Type B pancreatic cell (in vitro differentiated cells): ENCODE data around the gene CHMP2A. TPM values are rescaled to one million over a fixed set of nuclear protein-coding genes. Genes with fewer than 3 reads are reported as not detected.

Experiments used
- DNase-seq: peaks from one replicate; pipeline ENCODE4 v3.0.0; 2021; ENCODE audit warnings: mixed read lengths; ENCODE audit not compliant: unreplicated experiment; ENCODE audit errors: extremely low spot score
- H3K27ac Mint-ChIP-seq: 2 replicates; pipeline ENCODE4 v1.8.0; 2021; ENCODE audit warnings: mild to moderate bottlenecking, mixed read lengths
- H3K27me3 Mint-ChIP-seq: 2 replicates; pipeline ENCODE4 v1.8.0; 2021; ENCODE audit warnings: mixed read lengths
- H3K36me3 Mint-ChIP-seq: 2 replicates; pipeline ENCODE4 v1.8.0; 2021; ENCODE audit warnings: mixed read lengths
- H3K4me1 Mint-ChIP-seq: one replicate; pipeline ENCODE4 v1.8.0; 2021; ENCODE audit warnings: mixed read lengths; ENCODE audit not compliant: unreplicated experiment
- H3K4me3 Mint-ChIP-seq: 2 replicates; pipeline ENCODE4 v1.8.0; 2021; ENCODE audit warnings: mild to moderate bottlenecking, mixed read lengths
- H3K9me3 Mint-ChIP-seq: 2 replicates; pipeline ENCODE4 v1.8.0; 2021; ENCODE audit warnings: mixed read lengths
- total RNA-seq: library from RNA; stranded (reverse); gene quantifications from 2 replicates; pipeline ENCODE4 v1.2.1, GENCODE V29; 2021; ENCODE audit warnings: low replicate concordance
- TF ChIP-seq, protein P1 (sequence below): fragments of 200-600 bp; sonication (generic); conservative IDR thresholded peaks from 2 replicates; pipeline ENCODE4 v1.5.0; 2021; ENCODE audit warnings: antibody characterized with exemption, mild to moderate bottlenecking

Gene CHMP2A
- total RNA-seq, 1 donor from 2014 or later: 86.5 TPM

DNA sequence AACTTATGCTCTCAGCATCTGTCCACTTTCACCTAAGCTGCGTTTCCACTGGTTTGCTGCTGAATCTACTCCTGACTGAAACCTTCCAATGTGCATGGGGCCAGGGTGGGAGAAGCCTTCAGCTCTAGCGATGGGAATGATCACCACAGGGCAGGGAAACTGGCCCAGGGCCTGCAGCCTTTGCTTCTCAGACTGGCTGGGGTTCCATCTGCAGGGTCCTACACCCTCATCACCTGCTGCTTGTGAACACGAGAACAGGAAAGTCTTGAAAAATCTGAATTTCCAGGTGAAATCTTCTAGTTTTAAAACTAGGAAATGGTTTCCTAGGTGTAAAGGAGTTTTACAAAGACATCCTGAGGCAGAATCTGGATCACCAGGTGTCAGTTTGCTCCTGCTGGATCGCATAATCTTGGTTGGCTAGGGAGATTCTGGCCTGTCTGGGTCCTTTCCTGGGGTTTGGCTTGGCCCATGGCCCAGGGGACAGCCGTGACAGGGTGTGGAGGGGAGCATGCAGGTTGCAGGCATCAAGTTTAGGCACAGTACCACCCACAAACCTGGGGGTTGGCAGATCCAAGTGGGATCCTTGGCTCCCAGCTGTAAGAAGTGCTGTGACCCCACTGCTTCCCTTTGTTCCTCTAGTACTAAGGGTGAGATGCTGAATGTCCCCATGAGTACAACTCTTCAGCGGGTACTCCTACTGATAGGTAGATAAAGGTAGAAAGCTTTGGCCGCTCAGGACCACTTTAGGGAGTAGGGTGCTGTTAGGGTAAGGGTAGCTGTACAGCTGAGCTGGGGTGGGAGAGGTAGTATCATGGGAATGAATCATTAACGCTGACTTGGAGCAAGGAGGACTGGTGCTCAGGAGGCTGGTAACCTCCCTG, 5.3 kb upstream of the CHMP2A start:
- no peak for DNase-seq

DNA sequence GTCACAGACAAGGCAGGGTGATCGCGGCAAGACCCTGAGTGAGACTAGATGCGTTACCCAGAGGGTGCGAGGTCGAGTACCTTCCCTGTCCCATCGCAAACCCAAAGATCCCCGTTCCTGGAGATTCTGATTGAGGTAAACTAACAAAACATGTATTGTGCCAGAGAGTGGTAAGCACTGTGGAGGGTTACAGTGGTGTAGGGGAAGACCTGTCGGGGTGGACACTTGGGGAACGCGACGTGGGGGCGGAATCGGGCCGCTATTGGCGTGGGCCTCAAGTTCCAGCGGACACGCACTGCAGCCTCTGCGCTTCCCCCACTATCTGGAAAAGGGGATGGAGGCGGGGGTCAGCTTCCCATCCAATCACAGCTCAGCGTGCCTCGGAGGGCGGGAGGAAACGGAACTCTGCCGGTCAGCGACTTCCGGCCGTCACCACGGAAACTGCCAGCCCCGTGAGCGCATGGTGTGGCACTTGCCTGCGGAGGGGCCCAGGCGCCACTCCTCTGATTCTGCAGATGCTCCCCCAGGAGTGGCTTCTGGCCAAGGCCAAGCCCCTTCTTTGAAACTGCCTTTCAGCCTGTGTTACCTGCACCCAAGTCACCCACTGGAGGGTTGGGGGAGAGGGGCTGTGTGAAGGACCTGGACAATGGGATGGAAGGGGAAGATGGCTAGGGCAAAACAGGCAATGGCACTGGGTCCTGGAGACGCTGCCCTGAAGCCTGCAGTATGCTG, 4.5 kb upstream of the CHMP2A start:
- Mint-ChIP-seq H3K4me1 (peaks cover 6% of the 10 kb centered on the region), H3K27me3 (no peaks in the 10 kb centered on the region), H3K4me3 (peak overlapping the region; percentile 99), H3K36me3 (peaks cover 7% of the 10 kb centered on the region), H3K9me3 (no peaks in the 10 kb centered on the region), H3K27ac (peak overlapping the region; percentile 100)
- TF ChIP-seq, protein P1, sequence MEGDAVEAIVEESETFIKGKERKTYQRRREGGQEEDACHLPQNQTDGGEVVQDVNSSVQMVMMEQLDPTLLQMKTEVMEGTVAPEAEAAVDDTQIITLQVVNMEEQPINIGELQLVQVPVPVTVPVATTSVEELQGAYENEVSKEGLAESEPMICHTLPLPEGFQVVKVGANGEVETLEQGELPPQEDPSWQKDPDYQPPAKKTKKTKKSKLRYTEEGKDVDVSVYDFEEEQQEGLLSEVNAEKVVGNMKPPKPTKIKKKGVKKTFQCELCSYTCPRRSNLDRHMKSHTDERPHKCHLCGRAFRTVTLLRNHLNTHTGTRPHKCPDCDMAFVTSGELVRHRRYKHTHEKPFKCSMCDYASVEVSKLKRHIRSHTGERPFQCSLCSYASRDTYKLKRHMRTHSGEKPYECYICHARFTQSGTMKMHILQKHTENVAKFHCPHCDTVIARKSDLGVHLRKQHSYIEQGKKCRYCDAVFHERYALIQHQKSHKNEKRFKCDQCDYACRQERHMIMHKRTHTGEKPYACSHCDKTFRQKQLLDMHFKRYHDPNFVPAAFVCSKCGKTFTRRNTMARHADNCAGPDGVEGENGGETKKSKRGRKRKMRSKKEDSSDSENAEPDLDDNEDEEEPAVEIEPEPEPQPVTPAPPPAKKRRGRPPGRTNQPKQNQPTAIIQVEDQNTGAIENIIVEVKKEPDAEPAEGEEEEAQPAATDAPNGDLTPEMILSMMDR: no peak
- DNase-seq: peak; percentile 88

More for the DNA sequence above, 5.3 kb upstream of the CHMP2A start:
- Mint-ChIP-seq H3K27ac (peak overlapping the region; percentile 100), H3K9me3 (no peaks in the 10 kb centered on the region), H3K36me3 (peaks cover 10% of the 10 kb centered on the region), H3K27me3 (no peaks in the 10 kb centered on the region), H3K4me3 (peak overlapping the region; percentile 99), H3K4me1 (peaks cover 2% of the 10 kb centered on the region)
- TF ChIP-seq, protein P1: no peak

- no peaks in the 10 kb centered on the region for H3K27me3 Mint-ChIP-seq
- peaks cover 7% of the 10 kb centered on the region for H3K36me3 Mint-ChIP-seq
- peak overlapping the region; percentile 99 for H3K4me3 Mint-ChIP-seq
- H3K9me3 Mint-ChIP-seq: no peaks in the 10 kb centered on the region
- H3K27ac Mint-ChIP-seq: peak overlapping the region; percentile 100
- peaks cover 12% of the 10 kb centered on the region for H3K4me1 Mint-ChIP-seq
- TF ChIP-seq, protein P1: no peak
- DNase-seq: peak; percentile 100
These were observed 3.8 kb upstream of the CHMP2A start for GRCh38 chr19:58558623-58559274.

- DNase-seq: no peak
- Mint-ChIP-seq H3K4me3 (peak within 1 kb of the TSS; percentile 99), H3K4me1 (peaks cover 16% of the 10 kb centered on the region), H3K9me3 (no peaks in the 10 kb centered on the region), H3K27ac (peak within 1 kb of the TSS; percentile 100), H3K36me3 (peaks cover 11% of the 10 kb centered on the region), H3K27me3 (no peaks in the 10 kb centered on the region)
- TF ChIP-seq, protein P1: no peak
These were observed 3.2 kb upstream of the CHMP2A start, which contains the start of gene UBE2M for GRCh38 chr19:58558066-58558622. TSS of gene UBE2M (minus strand) at chr19:58558611. CDS start at chr19:58558381, 230 bp downstream.
